Tibial nerve (tissue), 4 donors: Measurements from ENCODE around the gene IGF2R. TPM values are rescaled to one million over a fixed set of nuclear protein-coding genes. Genes with fewer than 3 reads are reported as not detected.

Source experiments
- DNase-seq, 2 donors: peaks; one replicate each; pipeline ENCODE4 v3.0.0-alpha.2; 2019; ENCODE audit warnings: low spot score in 2 of 2
- H3K27ac ChIP-seq, 4 donors: fragments of 200-600 bp; sonication (generic) in 3 of 4; one replicate each; pipeline ENCODE4 v1.5.1; 2017 to 2019; ENCODE audit warnings: mild to moderate bottlenecking in 1 of 4
- H3K27me3 ChIP-seq, 2 donors: fragments of 200-600 bp; sonication (generic) in 1 of 2; one replicate each; pipeline versions ENCODE4 v1.5.1 to v1.6.0; 2017 to 2019
- H3K36me3 ChIP-seq, 3 donors: fragments of 200-600 bp; sonication (generic); one replicate each; pipeline ENCODE4 v1.5.1; 2018 to 2019
- H3K4me1 ChIP-seq, 4 donors: fragments of 200-600 bp; sonication (generic) in 3 of 4; one replicate each; pipeline ENCODE4 v1.5.1; 2017 to 2019
- H3K4me3 ChIP-seq, 4 donors: fragments of 200-600 bp; sonication (generic) in 3 of 4; one replicate each; pipeline ENCODE4 v1.5.1; 2017 to 2019; ENCODE audit warnings: mild to moderate bottlenecking in 1 of 4, moderate library complexity in 1 of 4
- H3K9me3 ChIP-seq, 4 donors: fragments of 200-600 bp; sonication (generic) in 3 of 4; one replicate each; pipeline ENCODE4 v1.5.1; 2017 to 2019
- CTCF ChIP-seq, 5 experiments: fragments of 200-600 bp in 3 of 5; fragments of 450-650 bp in 2 of 5; sonication (generic) in 3 of 5; IDR thresholded peaks; one replicate each; pipeline ENCODE4 v1.5.1; 2016 to 2019; ENCODE audit warnings: antibody characterized with exemption in 5 of 5, mild to moderate bottlenecking in 3 of 5, moderate library complexity in 2 of 5
- EP300 ChIP-seq, 2 donors: sonication (generic); formaldehyde crosslinking; IDR thresholded peaks; one replicate each; pipeline ENCODE4 v1.6.1; 2017; ENCODE audit warnings: antibody characterized with exemption in 2 of 2, mild to moderate bottlenecking in 1 of 2
- POLR2A ChIP-seq, 2 donors: fragments of 450-650 bp; IDR thresholded peaks; one replicate each; pipeline ENCODE4 v1.6.1; 2017; ENCODE audit warnings: antibody characterized with exemption in 2 of 2, mild to moderate bottlenecking in 2 of 2, moderate library complexity in 2 of 2
- WGBS, 2 donors: methylation state at CpG; one replicate each; pipeline ENCODE4 v1.1.5; 2018; 5-methylcytosine and 5-hydroxymethylcytosine counted together
- total RNA-seq, 4 donors: library from RNA; depleted of rRNA; stranded (reverse); fragments of >200 nt; gene quantifications; one replicate each; pipeline ENCODE4 v1.1.0, GENCODE V29; 2016

IGF2R gene
- total RNA-seq, 4 donors from 2014 or later, result 60.1 to 81.3 (median 68.5) TPM

DNA sequence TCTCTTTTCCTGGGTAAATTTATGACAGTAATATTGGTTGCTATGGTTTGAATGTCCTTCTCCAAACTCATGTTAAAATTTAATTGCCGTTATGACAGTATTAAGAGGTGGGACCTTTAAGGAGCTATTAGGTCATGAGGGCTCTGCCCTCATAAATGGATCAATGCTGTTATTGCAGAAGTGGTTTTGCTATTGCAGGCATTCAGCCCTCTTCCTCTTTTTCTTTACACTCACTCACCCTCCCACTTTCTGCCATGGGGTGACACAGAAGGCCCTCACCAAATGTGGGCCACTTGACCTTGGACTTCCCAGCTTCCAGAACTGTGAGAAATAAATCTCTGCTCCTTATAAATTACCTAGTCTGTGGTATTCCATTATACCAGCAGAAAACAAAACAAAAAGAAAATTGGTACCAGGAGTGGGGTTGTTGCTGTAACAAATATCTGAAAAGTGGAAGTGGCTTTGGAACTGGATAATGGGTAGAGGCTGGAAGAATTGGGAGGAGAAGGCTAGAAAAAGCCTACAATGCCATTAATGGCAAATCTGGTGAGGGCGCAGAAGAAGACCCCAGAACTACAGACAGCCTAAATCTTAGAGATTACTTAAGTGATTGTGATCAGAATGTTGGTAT, 24.8 kb upstream of the IGF2R start:
- TF ChIP-seq CTCF (IDR thresholded peaks at IDR 0.05) (no peak), POLR2A (IDR thresholded peaks at IDR 0.05) (no peak), EP300 (IDR thresholded peaks at IDR 0.05) (no peak)
- DNase-seq, result no peak
- 45 to 95% methylated on average over 2 of the region's 2 CpGs for WGBS, 2 donors
- Histone ChIP-seq H3K27me3 (no peaks in the 10 kb centered on the region), H3K27ac (peak overlapping the region in 1 of 4 donors; percentile 75), H3K4me1 (peaks cover 0 to 10% (median 0%) of the 10 kb centered on the region in 4 donors), H3K36me3 (no peaks in the 10 kb centered on the region), H3K4me3 (no peak overlapping the region), H3K9me3 (peaks cover 0 to 16% (median 3%) of the 10 kb centered on the region in 4 donors)

GRCh38 chr6:159945801-159946392, 23.0 kb upstream of the IGF2R start:
- Histone ChIP-seq H3K4me1 (peaks cover 0 to 10% (median 0%) of the 10 kb centered on the region in 4 donors), H3K36me3 (no peaks in the 10 kb centered on the region), H3K27me3 (no peaks in the 10 kb centered on the region), H3K9me3 (peaks cover 0 to 16% (median 3%) of the 10 kb centered on the region in 4 donors), H3K27ac (no peak overlapping the region), H3K4me3 (no peak overlapping the region)
- DNase-seq, result no peak
- no peak for TF ChIP-seq POLR2A (IDR thresholded peaks at IDR 0.05)
- no peak for TF ChIP-seq EP300 (IDR thresholded peaks at IDR 0.05)
- no peak for TF ChIP-seq CTCF (IDR thresholded peaks at IDR 0.05)
- 86 to 91% methylated on average over 6 of the region's 6 CpGs for WGBS, 2 donors

DNA sequence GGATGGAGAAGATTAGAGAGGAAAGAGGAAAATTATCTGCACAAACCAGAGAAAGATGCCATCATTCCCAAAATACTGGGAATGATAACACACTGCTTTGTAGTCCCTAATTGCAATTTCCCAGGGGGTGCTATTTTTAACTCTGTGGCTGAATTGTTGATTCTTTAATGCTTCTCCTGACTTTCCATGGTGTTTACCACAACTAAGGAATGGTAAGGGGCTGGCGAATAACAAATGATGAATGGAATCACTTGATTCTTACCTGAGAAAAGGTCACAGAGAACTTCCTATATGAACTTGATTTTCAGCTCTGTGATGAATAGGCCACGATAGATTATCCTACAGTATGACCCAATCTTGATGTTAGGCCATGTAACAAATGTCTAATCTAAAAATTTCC, 22.0 kb upstream of the IGF2R start:
- H3K27ac ChIP-seq, result no peak overlapping the region
- H3K27me3 ChIP-seq, result no peaks in the 10 kb centered on the region
- no peak overlapping the region for H3K4me3 ChIP-seq
- 78% methylated on average over 2 of the region's 2 CpGs for WGBS, 2 donors
- no peak for DNase-seq
- H3K36me3 ChIP-seq, result no peaks in the 10 kb centered on the region
- TF ChIP-seq POLR2A (IDR thresholded peaks at IDR 0.05), result no peak
- no peak for TF ChIP-seq CTCF (IDR thresholded peaks at IDR 0.05)
- no peak for TF ChIP-seq EP300 (IDR thresholded peaks at IDR 0.05)
- peaks cover 0 to 10% (median 0%) of the 10 kb centered on the region in 4 donors for H3K4me1 ChIP-seq
- H3K9me3 ChIP-seq, result peaks cover 0 to 16% (median 3%) of the 10 kb centered on the region in 4 donors

- WGBS, 2 donors, result 91 to 94% methylated on average over 4 of the region's 4 CpGs
- DNase-seq, result no peak
- peaks cover 0 to 16% (median 3%) of the 10 kb centered on the region in 4 donors for H3K9me3 ChIP-seq
- H3K4me3 ChIP-seq, result no peak overlapping the region
- no peaks in the 10 kb centered on the region for H3K27me3 ChIP-seq
- no peak overlapping the region for H3K27ac ChIP-seq
- H3K36me3 ChIP-seq, result no peaks in the 10 kb centered on the region
- peaks cover 0 to 17% (median 0%) of the 10 kb centered on the region in 4 donors for H3K4me1 ChIP-seq
- TF ChIP-seq POLR2A (IDR thresholded peaks at IDR 0.05), result no peak
- TF ChIP-seq CTCF (IDR thresholded peaks at IDR 0.05), result no peak
- no peak for TF ChIP-seq EP300 (IDR thresholded peaks at IDR 0.05)
These were observed 20.7 kb upstream of the IGF2R start for GRCh38 chr6:159948199-159948598.

GRCh38 chr6:159951772-159952171, 17.1 kb upstream of the IGF2R start:
- Histone ChIP-seq H3K9me3 (no peaks in the 10 kb centered on the region), H3K27me3 (no peaks in the 10 kb centered on the region), H3K4me1 (peaks cover 0 to 22% (median 2%) of the 10 kb centered on the region in 4 donors), H3K36me3 (no peaks in the 10 kb centered on the region), H3K4me3 (no peak overlapping the region), H3K27ac (no peak overlapping the region)
- no peak for TF ChIP-seq CTCF (IDR thresholded peaks at IDR 0.05)
- no peak for TF ChIP-seq EP300 (IDR thresholded peaks at IDR 0.05)
- no peak for TF ChIP-seq POLR2A (IDR thresholded peaks at IDR 0.05)
- 75 to 76% methylated on average over 7 of the region's 7 CpGs for whole genome bisulfite sequencing, 2 donors
- no peak for DNase-seq
